Activated effector memory CD4-positive, alpha-beta T cell treated with anti-CD3 and anti-CD28 coated beads, Interleukin-2, amount 50 U/mL, for 16 hours (primary cell): ENCODE results near the gene ZBTB12.
"Not testable (repeated sequence)": the region's sequence is repeated elsewhere in the genome, so short reads cannot be mapped to it uniquely, and the experiment has no call there.

Experiments used
- DNase-seq: peaks from one replicate; pipeline ENCODE4 v3.0.0-alpha.2; 2020

The ZBTB12 gene

DNA sequence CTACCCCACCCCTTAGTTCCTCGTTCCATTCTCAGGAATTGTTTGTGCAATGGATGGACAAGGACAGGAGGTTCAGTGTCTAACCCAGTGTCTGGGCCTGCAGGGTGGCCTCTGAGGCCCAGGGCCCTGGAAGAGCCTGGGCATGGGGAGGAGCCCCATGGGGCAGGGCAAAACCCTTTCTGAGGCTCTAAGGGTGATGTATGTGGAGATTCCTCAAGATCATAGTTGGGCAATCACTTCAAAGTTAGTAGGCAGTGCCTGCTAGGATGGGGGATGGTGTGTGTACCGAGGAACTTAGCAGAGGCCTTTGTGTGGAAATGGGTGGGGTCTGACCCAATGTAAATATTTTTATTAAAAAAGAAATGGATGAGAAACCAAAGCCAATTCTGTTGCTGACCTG, 18.9 kb upstream of the ZBTB12 start:
- DNase-seq = no peak

DNA sequence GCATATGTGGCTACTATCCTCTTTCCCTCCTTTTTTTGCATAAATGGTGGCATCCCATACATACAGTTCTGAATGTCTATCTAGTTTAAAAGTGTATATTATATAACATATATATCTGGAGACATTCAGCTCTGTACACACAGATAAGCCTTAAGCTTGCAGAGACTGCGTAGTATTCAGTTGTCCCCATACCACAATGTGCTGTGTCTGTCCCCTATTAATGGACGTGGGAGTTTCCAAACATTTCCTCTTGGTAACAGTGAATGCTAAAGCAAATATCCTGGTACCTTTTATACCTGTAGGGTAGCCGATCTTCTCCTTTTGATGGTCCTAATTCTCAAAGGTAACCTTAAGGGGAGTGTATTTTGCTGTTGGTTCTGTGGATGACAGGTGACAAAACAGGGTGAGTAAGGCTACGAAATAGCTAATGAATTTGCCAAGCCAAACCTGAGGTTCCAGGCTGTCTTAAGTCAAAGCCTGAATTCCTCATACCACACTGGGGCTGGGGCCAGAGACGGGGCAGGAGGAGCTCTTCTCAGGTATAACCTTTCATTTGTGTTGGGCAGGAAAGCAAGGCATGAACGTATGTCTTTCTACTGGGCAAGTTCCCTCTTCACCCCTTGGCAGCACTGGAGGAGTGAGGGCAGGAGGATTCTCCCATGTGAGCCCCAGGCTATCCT, 17.9 kb upstream of the ZBTB12 start:
- DNase-seq = no peak

- DNase-seq = no peak
Observed at GRCh38 chr6:31918069-31918720, 16.3 kb upstream of the ZBTB12 start.

GRCh38 chr6:31915756-31916155, 13.9 kb upstream of the ZBTB12 start:
- no peak for DNase-seq

- no peak for DNase-seq
Observed at GRCh38 chr6:31915351-31915750, 13.5 kb upstream of the ZBTB12 start.

GRCh38 chr6:31911826-31912585, 10.1 kb upstream of the ZBTB12 start:
- DNase-seq = no peak

DNA sequence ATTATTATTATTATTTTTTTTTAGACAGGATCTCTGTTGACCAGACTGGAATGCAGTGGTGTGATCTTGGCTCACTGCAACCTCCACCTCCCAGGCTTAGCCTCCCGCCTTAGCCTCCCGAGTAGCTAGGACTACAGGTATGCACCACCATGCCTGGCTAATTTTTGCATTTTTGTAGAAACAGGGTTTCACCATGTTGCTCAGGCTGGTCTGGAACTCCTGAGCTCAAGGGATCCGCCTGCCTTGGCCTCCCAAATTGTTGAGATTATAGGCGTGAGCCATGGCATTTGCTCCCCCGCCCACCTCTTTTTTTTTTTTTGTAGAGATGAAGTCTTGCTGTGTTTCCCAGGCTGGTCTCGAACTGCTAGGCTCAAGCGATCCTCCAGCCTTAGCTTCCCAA, 7.4 kb upstream of the ZBTB12 start:
- not testable (repeated sequence) for DNase-seq

DNA sequence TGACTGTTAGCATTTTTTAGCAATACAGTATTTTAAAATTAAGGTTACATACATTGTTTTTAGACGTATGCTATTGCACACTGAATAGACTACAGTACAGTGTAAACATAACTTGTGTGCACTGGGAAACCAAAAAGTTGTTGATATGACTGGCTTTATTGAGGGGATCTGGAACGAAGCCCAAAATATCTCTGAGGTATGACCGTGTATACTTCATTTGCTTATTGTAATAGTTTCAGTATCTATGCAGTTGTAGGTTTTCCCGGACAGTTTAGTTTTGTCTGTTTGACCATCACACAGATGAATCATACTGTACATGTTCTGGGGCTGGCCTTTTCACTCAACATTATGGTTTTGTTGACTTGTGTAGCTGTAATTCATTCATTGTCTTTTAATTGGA, 6.9 kb upstream of the ZBTB12 start:
- no peak for DNase-seq

- not testable (repeated sequence) for DNase-seq
Observed at GRCh38 chr6:31908255-31908654, 6.4 kb upstream of the ZBTB12 start.

GRCh38 chr6:31907158-31907813, 5.4 kb upstream of the ZBTB12 start:
- no peak for DNase-seq

DNA sequence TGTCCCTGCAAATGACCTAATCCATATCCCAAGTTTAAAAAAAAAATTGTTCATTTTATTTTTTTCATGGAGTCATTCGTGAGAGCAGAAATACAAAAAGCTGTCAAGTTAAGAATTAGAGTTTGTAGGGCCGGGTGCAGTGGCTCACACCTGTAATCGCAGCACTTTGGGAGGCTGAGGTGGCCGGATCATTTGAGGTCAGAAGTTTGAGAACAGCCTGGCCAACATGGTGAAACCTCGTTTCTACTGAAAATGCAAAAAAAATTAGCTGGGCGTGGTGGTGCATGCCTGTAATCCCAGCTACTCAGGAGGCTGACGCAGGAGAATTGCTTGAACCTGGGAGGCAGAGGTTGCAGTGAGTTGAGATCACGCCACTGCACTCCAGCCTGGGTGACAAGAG, 4.8 kb upstream of the ZBTB12 start:
- not testable (repeated sequence) for DNase-seq

GRCh38 chr6:31906122-31906521, 4.2 kb upstream of the ZBTB12 start:
- no peak for DNase-seq

GRCh38 chr6:31905041-31905440, 3.2 kb upstream of the ZBTB12 start:
- DNase-seq = no peak

- DNase-seq = no peak
Observed at GRCh38 chr6:31903957-31904356, 2.1 kb upstream of the ZBTB12 start.

DNA sequence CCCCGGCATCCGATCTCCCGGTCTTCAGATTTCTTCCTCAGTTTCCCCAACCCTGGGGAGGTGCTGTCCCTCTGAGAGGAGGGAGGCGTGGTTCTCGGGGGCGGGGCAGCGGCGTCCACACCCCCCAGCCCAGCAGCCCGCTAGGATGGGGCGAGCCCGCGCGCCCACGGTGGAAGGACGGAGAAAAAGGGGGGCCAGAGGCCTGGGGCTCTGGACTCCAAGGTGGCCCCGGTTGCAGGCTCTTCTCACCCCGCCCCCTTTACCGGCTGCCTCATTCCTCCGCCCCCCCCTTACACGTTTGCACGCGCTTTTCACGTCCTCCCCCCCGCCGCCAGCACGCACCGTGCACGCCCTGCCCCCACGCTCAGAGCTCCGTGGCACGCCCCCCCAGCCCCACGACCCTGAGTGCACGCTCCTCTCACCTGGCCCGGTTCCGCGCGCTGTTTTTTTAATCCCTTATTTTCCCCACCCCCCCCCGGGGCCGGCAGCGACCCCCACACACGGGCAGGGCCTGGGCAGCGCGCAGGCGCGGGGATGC, 402 bp downstream of the ZBTB12 start:
- DNase-seq = peak; percentile 87

- DNase-seq = no peak
Observed at GRCh38 chr6:31900917-31901414, 920 bp downstream of the ZBTB12 start.

- no peak for DNase-seq
Observed at GRCh38 chr6:31899882-31900722, 1.8 kb downstream of the ZBTB12 start.

- DNase-seq = no peak
Observed at GRCh38 chr6:31899215-31899614, 2.7 kb downstream of the ZBTB12 start.

DNA sequence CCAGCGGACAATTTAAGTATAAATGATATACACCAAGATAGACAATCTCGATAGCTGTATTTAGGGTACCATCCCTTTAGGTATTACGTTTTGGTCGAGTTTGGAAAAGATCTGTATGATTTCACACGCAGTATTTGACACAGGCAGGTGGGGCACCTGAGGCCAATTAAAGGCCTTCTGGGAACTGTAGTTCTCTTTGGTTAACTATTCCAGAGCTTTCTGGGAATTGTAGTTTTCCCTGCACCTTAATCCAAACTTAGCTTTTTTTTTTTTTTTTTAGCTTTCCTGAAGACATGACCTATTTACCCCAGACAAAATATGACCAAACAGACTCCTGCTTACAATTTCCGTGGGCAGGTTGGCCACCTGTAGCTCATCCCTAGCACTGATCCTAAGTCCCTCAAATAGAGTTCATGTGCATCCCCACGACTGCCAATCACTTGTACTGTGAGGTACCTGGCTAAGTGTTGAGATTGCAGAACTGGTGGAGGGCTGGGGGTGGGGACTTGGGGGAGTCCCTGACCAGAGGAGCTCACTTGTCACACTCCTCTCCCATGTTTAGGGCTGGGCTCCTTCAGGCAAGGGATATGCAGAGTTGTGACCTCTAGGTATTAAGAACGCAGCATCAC, 3.4 kb downstream of the ZBTB12 start:
- peak; percentile 72 for DNase-seq

GRCh38 chr6:31897612-31898382, 4.1 kb downstream of the ZBTB12 start, which contains the start of gene EHMT2:
TSS of gene EHMT2 (minus strand) at chr6:31897698. CDS start at chr6:31897677, 21 bp downstream.
- peak; percentile 95 for DNase-seq
